SU-DHL-6 (cell line): Measurements from ENCODE around the gene ARHGEF19.

Source experiments
- H2AFZ ChIP-seq: fragments of 200-600 bp; sonication (generic); 2 replicates; pipeline ENCODE4 v1.6.1; 2014; ENCODE audit warnings: low read depth, mild to moderate bottlenecking, moderate library complexity, mixed read lengths, antibody characterized with exemption, low read length; ENCODE audit not compliant: severe bottlenecking
- H3F3A ChIP-seq: fragments of 200-600 bp; shearing (Covaris generic); 2 replicates; pipeline ENCODE4 v1.6.0; 2016; ENCODE audit warnings: antibody characterized with exemption, mild to moderate bottlenecking; ENCODE audit not compliant: insufficient read depth
- H3K27ac ChIP-seq: fragments of 200-600 bp; sonication (generic); 2 replicates; pipeline ENCODE4 v1.5.1; 2016; ENCODE audit warnings: low read depth, mild to moderate bottlenecking, low read length, moderate library complexity, mixed read lengths
- H3K27me3 ChIP-seq: fragments of 200-600 bp; sonication (generic), shearing (Covaris generic); 2 replicates; pipeline ENCODE4 v1.6.0; 2014; ENCODE audit warnings: mild to moderate bottlenecking, low read length
- H3K36me3 ChIP-seq: fragments of 200-600 bp; sonication (generic); 2 replicates; pipeline ENCODE4 v1.6.1; 2014; ENCODE audit warnings: mild to moderate bottlenecking, low read length, mixed read lengths
- H3K4me2 ChIP-seq: fragments of 300-600, 200-600 bp; shearing (Covaris generic), sonication (generic); 2 replicates; pipeline ENCODE4 v1.6.0; 2014; ENCODE audit warnings: low read length, low read depth, mild to moderate bottlenecking; ENCODE audit not compliant: poor library complexity, severe bottlenecking
- H3K4me3 ChIP-seq: fragments of 200-600 bp; sonication (generic); 2 replicates; pipeline ENCODE4 v1.5.1; 2014; ENCODE audit warnings: antibody characterized with exemption, low read length, mild to moderate bottlenecking, mixed read lengths; ENCODE audit not compliant: insufficient read depth, poor library complexity, severe bottlenecking
- H3K79me2 ChIP-seq: fragments of 200-600 bp; sonication (generic); 2 replicates; pipeline ENCODE4 v1.6.1; 2014; ENCODE audit warnings: mild to moderate bottlenecking, low read length, moderate library complexity; ENCODE audit not compliant: insufficient read depth
- H3K9ac ChIP-seq: fragments of 200-600 bp; sonication (generic); 2 replicates; pipeline ENCODE4 v1.7.0; 2014; ENCODE audit warnings: mild to moderate bottlenecking, low read length
- H3K9me2 ChIP-seq: fragments of 200-600 bp; sonication (generic); replicated peaks from 2 replicates; pipeline ENCODE4 v1.6.1; 2014; ENCODE audit warnings: low read length; ENCODE audit not compliant: insufficient read depth
- H3K9me3 ChIP-seq: fragments of 200-600 bp; sonication (generic); 2 replicates; pipeline ENCODE4 v1.6.1; 2014; ENCODE audit warnings: low read length, mixed read lengths; ENCODE audit not compliant: insufficient read depth
- H4K20me1 ChIP-seq: fragments of 200-600 bp; sonication (generic); 2 replicates; pipeline ENCODE4 v1.6.1; 2014; ENCODE audit warnings: low read depth, mild to moderate bottlenecking, antibody characterized with exemption, low read length, moderate library complexity, mixed read lengths
- CTCF ChIP-seq: fragments of 200-600 bp; sonication (generic); IDR thresholded peaks from one replicate; pipeline ENCODE4 v1.5.1; 2017; ENCODE audit warnings: antibody characterized with exemption, mild to moderate bottlenecking, low read length, moderate library complexity; ENCODE audit not compliant: insufficient read depth, poor library complexity, severe bottlenecking
- EZH2phosphoT487 ChIP-seq: fragments of 200-600 bp; sonication (generic), shearing (Covaris generic); conservative IDR thresholded peaks from 2 replicates; pipeline ENCODE4 v1.6.1; 2018; ENCODE audit warnings: mild to moderate bottlenecking, antibody characterized with exemption, low read length, moderate library complexity, mixed read lengths

ARHGEF19 gene

GRCh38 chr1:16153096-16153998 is 59.1 kb downstream of the ARHGEF19 start:
- Histone ChIP-seq H3F3A (no peaks in the 10 kb centered on the region), H3K4me3 (no peak overlapping the region), H2AFZ (no peak overlapping the region), H3K27me3 (no peaks in the 10 kb centered on the region), H4K20me1 (no peaks in the 10 kb centered on the region), H3K36me3 (no peaks in the 10 kb centered on the region), H3K9me2 (no peaks in the 10 kb centered on the region), H3K79me2 (no peaks in the 10 kb centered on the region), H3K9ac (no peak overlapping the region), H3K9me3 (no peaks in the 10 kb centered on the region), H3K4me2 (no peak overlapping the region), H3K27ac (no peak overlapping the region)
- TF ChIP-seq CTCF = no peak
- TF ChIP-seq EZH2phosphoT487 = no peak

- no peaks in the 10 kb centered on the region for H4K20me1 ChIP-seq
- no peak overlapping the region for H3K4me2 ChIP-seq
- no peaks in the 10 kb centered on the region for H3F3A ChIP-seq
- H3K9me2 ChIP-seq = no peaks in the 10 kb centered on the region
- no peak overlapping the region for H2AFZ ChIP-seq
- TF ChIP-seq CTCF = no peak
- no peak for TF ChIP-seq EZH2phosphoT487
- H3K9me3 ChIP-seq = no peaks in the 10 kb centered on the region
- no peak overlapping the region for H3K9ac ChIP-seq
- H3K27me3 ChIP-seq = no peaks in the 10 kb centered on the region
- H3K36me3 ChIP-seq = no peaks in the 10 kb centered on the region
- H3K4me3 ChIP-seq = no peak overlapping the region
- H3K27ac ChIP-seq = no peak overlapping the region
- H3K79me2 ChIP-seq = no peaks in the 10 kb centered on the region
Observed at GRCh38 chr1:16152481-16153087, 59.9 kb downstream of the ARHGEF19 start.

GRCh38 chr1:16151995-16152384 is 60.5 kb downstream of the ARHGEF19 start:
- Histone ChIP-seq H3K79me2 (no peaks in the 10 kb centered on the region), H4K20me1 (no peaks in the 10 kb centered on the region)
- TF ChIP-seq CTCF (no peak), EZH2phosphoT487 (no peak)

More at GRCh38 chr1:16151995-16152384, 60.5 kb downstream of the ARHGEF19 start:
- Histone ChIP-seq H3K27me3 (no peaks in the 10 kb centered on the region), H3K27ac (no peak overlapping the region), H3K4me3 (no peak overlapping the region), H3K9ac (no peak overlapping the region), H3K36me3 (no peaks in the 10 kb centered on the region), H3F3A (no peaks in the 10 kb centered on the region), H3K9me2 (no peaks in the 10 kb centered on the region), H3K4me2 (no peak overlapping the region), H3K9me3 (no peaks in the 10 kb centered on the region), H2AFZ (no peak overlapping the region)
